Central memory CD4-positive, alpha-beta T cell (primary cell): Measurements from ENCODE around the gene SSTR5.
A peak's percentile ranks its signal among the peaks of the same experiment; 100 is the strongest.

Experiments used
- DNase-seq: peaks from one replicate; pipeline ENCODE4 v3.0.0; 2022

The SSTR5 gene

GRCh38 chr16:1106659-1107058, 34.1 kb downstream of the SSTR5 start:
- DNase-seq, result no peak

- DNase-seq, result no peak
These were observed 34.6 kb downstream of the SSTR5 start for GRCh38 chr16:1107141-1107540.

- DNase-seq, result no peak
These were observed 35.2 kb downstream of the SSTR5 start for GRCh38 chr16:1107731-1108130.

- no peak for DNase-seq
These were observed 36.0 kb downstream of the SSTR5 start for GRCh38 chr16:1108299-1109252.

GRCh38 chr16:1109648-1110047, 37.1 kb downstream of the SSTR5 start:
- DNase-seq, result no peak

DNA sequence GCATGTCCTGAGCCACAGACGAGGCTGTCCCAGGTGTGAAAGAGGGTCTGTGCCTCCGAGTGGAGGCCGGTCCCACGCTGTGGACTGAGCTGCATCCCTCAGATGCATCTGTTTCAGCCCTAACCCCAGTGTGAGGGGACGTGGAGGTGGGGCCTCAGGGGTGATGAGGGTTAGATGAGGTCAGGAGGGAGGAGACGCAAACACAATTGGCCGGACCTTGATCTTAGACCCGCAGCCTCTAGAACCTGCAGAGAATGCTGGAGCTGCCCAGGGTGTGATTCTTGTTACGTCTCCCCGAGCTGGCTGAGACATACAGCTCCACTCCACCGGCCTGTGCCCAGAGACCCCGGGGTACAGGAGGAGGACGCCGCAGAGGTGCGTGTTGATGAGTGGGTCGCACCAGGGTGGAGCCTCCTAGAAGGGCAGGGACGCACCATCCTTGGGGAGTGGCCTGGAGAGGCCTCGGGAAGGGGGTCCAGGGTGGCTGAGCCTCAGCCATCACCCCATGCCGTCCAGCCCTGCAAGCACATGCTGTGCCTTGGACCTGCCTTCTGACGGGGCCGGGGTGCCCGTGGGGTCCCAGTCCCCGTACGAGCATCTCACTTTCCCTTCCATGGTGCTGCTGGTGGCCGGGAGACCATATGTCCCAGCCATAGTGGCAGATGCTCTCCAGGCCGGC, 40.1 kb downstream of the SSTR5 start:
- DNase-seq, result no peak

DNA sequence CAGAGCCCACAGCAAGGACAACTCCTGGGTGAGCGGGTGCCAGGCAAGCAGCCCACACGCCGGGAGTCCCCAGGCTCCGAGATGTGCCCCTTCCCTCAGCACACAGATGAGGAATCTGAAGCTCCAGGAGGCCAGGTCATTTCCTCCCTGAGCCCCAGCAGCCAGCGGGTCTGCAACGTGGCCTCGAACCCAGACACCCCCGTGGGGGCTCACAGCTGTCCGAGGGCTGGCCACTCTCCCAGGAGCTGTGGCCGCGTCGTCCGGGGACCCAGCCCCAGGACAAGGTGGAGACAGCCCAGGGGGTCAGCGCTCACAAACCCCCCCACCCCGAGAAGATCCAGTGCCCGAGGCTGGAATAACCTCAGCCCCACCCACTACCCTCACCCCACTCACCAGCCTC, 40.9 kb downstream of the SSTR5 start:
- no peak for DNase-seq

- DNase-seq, result no peak
These were observed 41.5 kb downstream of the SSTR5 start for GRCh38 chr16:1113889-1114526.

DNA sequence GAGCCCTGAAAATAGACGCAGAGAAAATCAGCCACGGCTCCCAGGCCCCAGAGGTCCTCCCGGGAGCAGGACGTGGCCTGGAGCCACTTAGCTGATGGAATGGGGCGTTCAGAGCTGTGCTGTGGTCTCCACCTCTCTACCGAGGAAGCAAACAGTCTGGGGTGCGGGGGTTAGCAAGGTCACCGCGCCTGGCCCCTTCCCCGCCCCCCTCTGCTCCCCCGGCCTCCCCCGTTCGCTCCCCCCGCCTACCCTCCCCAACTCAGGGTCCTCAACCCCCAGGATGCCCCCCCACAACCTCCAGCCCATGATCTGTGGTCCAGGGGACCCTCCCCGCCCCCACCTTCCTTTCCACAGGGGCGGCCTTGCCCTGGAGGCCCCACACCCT, 44.1 kb downstream of the SSTR5 start:
- DNase-seq, result no peak

- DNase-seq, result no peak
These were observed 44.8 kb downstream of the SSTR5 start for GRCh38 chr16:1117176-1117900.

DNA sequence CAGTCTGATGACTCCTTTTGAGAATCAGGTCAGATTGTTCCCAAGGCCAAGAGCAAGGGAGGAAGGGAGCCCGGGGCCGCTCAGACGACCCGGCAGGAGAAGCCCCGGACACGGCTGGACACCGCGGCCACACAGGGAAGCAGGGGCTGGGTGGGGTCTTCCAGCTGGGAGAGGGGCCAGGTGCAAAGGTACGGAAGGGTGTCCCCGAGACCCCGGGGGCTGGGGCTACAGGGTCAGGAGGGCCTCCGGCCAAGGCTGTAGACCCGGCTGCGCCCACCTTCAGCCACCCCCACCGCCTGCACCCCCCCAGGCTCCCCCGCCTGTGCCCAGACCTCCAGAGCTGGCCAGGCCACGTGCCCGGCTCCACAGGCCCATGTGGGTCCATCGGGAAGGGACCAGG, 45.4 kb downstream of the SSTR5 start:
- no peak for DNase-seq

- no peak for DNase-seq
These were observed 46.6 kb downstream of the SSTR5 start for GRCh38 chr16:1119129-1119528.

- DNase-seq, result no peak
These were observed 47.4 kb downstream of the SSTR5 start for GRCh38 chr16:1119766-1120576.

DNA sequence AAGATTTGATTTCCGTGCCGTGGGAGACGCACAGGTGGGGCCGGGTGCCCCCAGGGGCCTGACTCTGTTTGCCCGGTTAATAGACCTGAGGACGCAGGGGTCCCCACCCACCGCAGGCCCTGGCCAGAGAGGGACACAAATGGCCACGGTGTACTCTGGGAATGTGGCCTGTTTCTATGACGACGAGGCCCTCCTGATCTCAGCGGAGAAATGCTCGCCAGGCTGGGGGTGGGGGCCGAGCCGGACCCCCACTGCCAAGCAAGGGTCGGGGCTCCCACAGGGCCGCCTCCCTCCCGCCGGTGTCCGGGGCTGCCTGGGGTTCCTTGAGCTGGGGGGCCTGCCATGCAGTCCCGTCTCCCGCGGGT, 48.0 kb downstream of the SSTR5 start:
- no peak for DNase-seq

DNA sequence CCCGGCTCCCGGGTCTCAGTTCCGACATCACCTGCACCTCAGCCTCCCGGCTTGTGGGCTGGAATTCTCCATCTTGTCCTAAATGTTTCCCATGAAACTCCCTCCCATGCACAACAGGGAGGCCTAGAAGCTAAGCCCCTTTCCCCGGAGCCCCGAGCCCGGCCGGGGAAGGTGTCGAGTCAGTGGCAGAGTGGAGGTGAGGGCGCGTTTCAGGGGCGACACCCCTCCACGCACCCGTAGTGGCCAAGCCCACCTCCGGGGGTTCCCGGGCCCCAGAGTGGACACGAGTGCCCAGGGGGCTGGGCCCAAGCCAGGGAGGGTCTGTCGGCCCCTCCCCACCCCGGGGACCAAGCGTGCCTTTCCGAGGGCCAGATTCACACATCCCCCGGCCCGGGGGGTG, 48.5 kb downstream of the SSTR5 start:
- DNase-seq, result no peak

- DNase-seq, result no peak
These were observed 49.3 kb downstream of the SSTR5 start for GRCh38 chr16:1121601-1122397.

GRCh38 chr16:1122398-1122765, 49.8 kb downstream of the SSTR5 start:
- DNase-seq, result no peak

DNA sequence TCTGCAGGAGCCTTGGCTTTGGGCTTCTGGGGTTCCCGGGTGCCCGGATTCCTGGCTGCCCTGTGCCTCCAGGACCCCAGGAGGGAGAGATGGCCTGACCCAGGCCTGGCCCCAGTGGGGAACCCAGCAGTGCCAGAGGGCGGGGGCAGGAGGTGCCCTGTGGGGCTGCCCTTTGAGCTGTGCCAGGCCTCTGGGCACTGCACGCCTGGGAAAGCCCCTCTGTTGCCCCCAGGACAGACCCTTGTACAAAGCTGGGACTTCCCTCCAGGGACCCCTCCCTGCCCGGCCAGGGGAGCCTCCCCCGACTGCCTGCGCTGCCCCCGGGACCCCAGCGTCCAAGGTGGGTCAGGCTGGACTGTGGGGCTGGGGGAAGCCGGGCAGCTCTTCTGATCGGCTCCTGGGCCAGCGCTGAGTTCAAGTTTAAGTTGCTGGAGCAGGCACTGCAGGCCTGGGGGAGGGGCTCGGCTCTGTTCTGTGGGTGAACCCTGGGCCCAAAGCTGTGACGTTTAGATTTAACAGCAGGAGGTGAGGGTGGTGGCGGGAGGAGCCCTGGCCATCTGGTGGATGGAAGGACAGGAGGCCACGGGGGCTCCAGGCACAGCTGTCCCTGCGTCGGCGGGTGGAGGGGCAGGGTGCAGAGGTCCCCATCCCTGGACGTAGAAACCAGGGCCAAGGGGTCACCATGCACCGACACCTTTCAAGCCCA, 51.1 kb downstream of the SSTR5 start:
- DNase-seq, result no peak

DNA sequence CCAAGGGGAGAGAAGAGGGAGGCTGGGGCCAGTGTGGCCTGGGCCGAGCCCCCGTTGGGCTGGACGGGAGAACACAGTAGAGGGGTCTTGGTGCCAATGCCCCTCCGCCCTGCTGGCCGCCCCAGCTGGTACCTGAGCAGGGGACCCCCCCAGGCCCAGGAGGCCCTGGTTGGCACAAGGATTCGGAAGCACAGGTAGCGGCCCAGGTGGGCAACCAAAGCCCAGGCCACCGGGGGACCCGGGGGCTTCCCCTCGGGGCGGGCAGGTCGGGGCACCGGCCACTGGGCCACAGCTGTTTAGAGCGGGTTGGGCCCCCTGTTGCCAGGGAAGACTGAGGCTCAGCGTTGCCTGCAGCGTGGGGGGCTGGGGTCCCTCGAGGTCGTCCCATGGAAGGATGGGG, 51.7 kb downstream of the SSTR5 start:
- DNase-seq, result no peak

- no peak for DNase-seq
These were observed 52.2 kb downstream of the SSTR5 start for GRCh38 chr16:1124795-1125194.

DNA sequence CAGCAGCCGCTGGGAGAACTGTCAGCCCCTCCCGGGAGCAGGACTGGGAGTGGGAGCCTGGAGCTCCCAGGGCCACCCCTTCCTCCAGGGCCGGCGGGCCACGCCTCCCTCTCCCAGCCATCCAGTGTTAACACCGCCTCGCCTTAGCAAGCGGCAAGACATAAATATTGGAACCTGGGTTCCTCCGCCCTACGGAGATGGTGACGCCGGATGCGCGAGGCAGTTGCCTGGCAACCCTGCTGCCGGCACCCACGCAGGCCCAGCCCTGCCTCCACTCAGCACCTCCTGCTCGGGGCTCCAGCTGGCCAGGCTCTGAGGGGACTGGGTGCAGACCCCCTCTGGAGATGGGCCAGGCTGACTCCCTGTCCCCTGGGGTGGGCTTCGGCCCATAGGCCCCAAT, 52.9 kb downstream of the SSTR5 start:
- DNase-seq, result peak; percentile 9
